T-helper 17 cell (primary cell): ENCODE data around the gene PTGES3L. TPM values are rescaled to one million over a fixed set of nuclear protein-coding genes. Genes with fewer than 3 reads are reported as not detected.

ENCODE experiments used
- ATAC-seq: fragments of 150-1000 bp; cut with Tn5 transposase; 2 replicates; pipeline ENCODE4 v1.10.0; 2021; ENCODE audit warnings: mild to moderate bottlenecking, moderate library complexity
- DNase-seq, 3 donors: peaks; one replicate each; pipeline versions ENCODE4 v3.0.0 to v3.0.0-alpha.2; 2020 to 2021
- H3K9me3 ChIP-seq: one replicate; pipeline ENCODE4 v1.7.0; 2013; ENCODE audit warnings: low read length, mild to moderate bottlenecking; ENCODE audit not compliant: control insufficient read depth, poor library complexity, severe bottlenecking
- H3K27ac Mint-ChIP-seq: one replicate; pipeline ENCODE4 v1.8.0; 2022; ENCODE audit warnings: mild to moderate bottlenecking, moderate library complexity, mixed read lengths
- H3K27me3 Mint-ChIP-seq: one replicate; pipeline ENCODE4 v1.8.0; 2022; ENCODE audit warnings: mixed read lengths
- H3K36me3 Mint-ChIP-seq: one replicate; pipeline ENCODE4 v1.8.0; 2022; ENCODE audit warnings: low read depth, mixed read lengths
- H3K4me1 Mint-ChIP-seq: one replicate; pipeline ENCODE4 v1.8.0; 2022; ENCODE audit warnings: mild to moderate bottlenecking, mixed read lengths
- H3K4me3 Mint-ChIP-seq: one replicate; pipeline ENCODE4 v1.8.0; 2022; ENCODE audit warnings: mild to moderate bottlenecking, moderate library complexity, mixed read lengths
- total RNA-seq, 4 donors: library from RNA in 2 of 4; stranded (reverse) in 2 of 4; gene quantifications; one replicate each; pipeline ENCODE4 v1.2.3 and lab custom pipeline; 2022 to 2026

PTGES3L gene
- total RNA-seq (1 to 10 TPM in 1 of 2 donors, not detected in 1; 2.3 TPM), total RNA-seq (lab: John Stamatoyannopoulos, UW) (0 reads per million in 2 donors)

GRCh38 chr17:42979511-42980273 is at the start of gene PTGES3L:
TSS of gene PTGES3L (minus strand) at chr17:42980080. CDS start at chr17:42980053, 27 bp downstream.
- no peaks in the 10 kb centered on the region for H3K9me3 ChIP-seq
- DNase-seq, result peak in 1 of 3 donors; percentile 10
- H3K36me3 Mint-ChIP-seq, result no peaks in the 10 kb centered on the region
- peak within 1 kb of the TSS; percentile 93 for H3K27ac Mint-ChIP-seq
- peaks cover 23% of the 10 kb centered on the region for H3K4me1 Mint-ChIP-seq
- no peaks in the 10 kb centered on the region for H3K27me3 Mint-ChIP-seq
- H3K4me3 Mint-ChIP-seq, result peak within 1 kb of the TSS; percentile 99
- peak; percentile 34 for ATAC-seq

GRCh38 chr17:43028221-43028861 is 48.5 kb upstream of the PTGES3L start:
- DNase-seq (no peak), ATAC-seq (no peak)
- peaks cover 12% of the 10 kb centered on the region for H3K4me1 Mint-ChIP-seq
- no peaks in the 10 kb centered on the region for H3K9me3 ChIP-seq
- peak overlapping the region; percentile 57 for H3K4me3 Mint-ChIP-seq
- no peaks in the 10 kb centered on the region for H3K36me3 Mint-ChIP-seq
- peak overlapping the region; percentile 51 for H3K27ac Mint-ChIP-seq
- H3K27me3 Mint-ChIP-seq, result no peaks in the 10 kb centered on the region

- Mint-ChIP-seq H3K36me3 (no peaks in the 10 kb centered on the region), H3K27ac (peak overlapping the region; percentile 51), H3K4me3 (peak overlapping the region; percentile 57), H3K4me1 (peaks cover 12% of the 10 kb centered on the region), H3K27me3 (no peaks in the 10 kb centered on the region)
- DNase-seq (no peak), ATAC-seq (no peak)
- H3K9me3 ChIP-seq, result no peaks in the 10 kb centered on the region
Measured at GRCh38 chr17:43027091-43028032, 47.5 kb upstream of the PTGES3L start.

- DNase-seq, result no peak
- H3K4me3 Mint-ChIP-seq, result peak overlapping the region; percentile 25
- no peaks in the 10 kb centered on the region for H3K27me3 Mint-ChIP-seq
- no peak for ATAC-seq
- peaks cover 12% of the 10 kb centered on the region for H3K4me1 Mint-ChIP-seq
- peak overlapping the region; percentile 95 for H3K27ac Mint-ChIP-seq
- H3K36me3 Mint-ChIP-seq, result no peaks in the 10 kb centered on the region
- H3K9me3 ChIP-seq, result no peaks in the 10 kb centered on the region
Measured at GRCh38 chr17:43026595-43026994, 46.7 kb upstream of the PTGES3L start.

GRCh38 chr17:43025766-43026537 is 46.1 kb upstream of the PTGES3L start:
- peak overlapping the region; percentile 92 for H3K4me3 Mint-ChIP-seq
- H3K27me3 Mint-ChIP-seq, result no peaks in the 10 kb centered on the region
- peak overlapping the region; percentile 95 for H3K27ac Mint-ChIP-seq

GRCh38 chr17:43025290-43025657 is 45.4 kb upstream of the PTGES3L start:
- H3K4me3 Mint-ChIP-seq, result peak overlapping the region; percentile 92
- H3K27ac Mint-ChIP-seq, result peak overlapping the region; percentile 95
- H3K27me3 Mint-ChIP-seq, result no peaks in the 10 kb centered on the region
- H3K36me3 Mint-ChIP-seq, result no peaks in the 10 kb centered on the region
- DNase-seq (no peak), ATAC-seq (no peak)
- H3K9me3 ChIP-seq, result no peaks in the 10 kb centered on the region
- H3K4me1 Mint-ChIP-seq, result peaks cover 21% of the 10 kb centered on the region

More at GRCh38 chr17:43025766-43026537, 46.1 kb upstream of the PTGES3L start:
- Mint-ChIP-seq H3K36me3 (no peaks in the 10 kb centered on the region), H3K4me1 (peaks cover 16% of the 10 kb centered on the region)
- no peak for DNase-seq
- H3K9me3 ChIP-seq, result no peaks in the 10 kb centered on the region
- ATAC-seq, result no peak

GRCh38 chr17:43024407-43025289 is 44.8 kb upstream of the PTGES3L start, which contains the start of gene RND2:
TSS of gene RND2 (plus strand) at chr17:43025231. CDS start at chr17:43025348, 117 bp downstream.
- Mint-ChIP-seq H3K4me3 (peak within 1 kb of the TSS; percentile 92), H3K4me1 (peaks cover 27% of the 10 kb centered on the region), H3K36me3 (no peaks in the 10 kb centered on the region), H3K27ac (peak within 1 kb of the TSS; percentile 95), H3K27me3 (no peaks in the 10 kb centered on the region)
- no peaks in the 10 kb centered on the region for H3K9me3 ChIP-seq
- DNase-seq (peak; percentile 63 to 75 (median 71)), ATAC-seq (peak; percentile 72)

GRCh38 chr17:43021741-43022512 is 42.0 kb upstream of the PTGES3L start, which contains the start of gene VAT1:
TSS of gene VAT1 (minus strand) at chr17:43022385. CDS start at chr17:43022322, 63 bp downstream.
- H3K4me3 Mint-ChIP-seq, result peak within 1 kb of the TSS; percentile 94
- H3K27me3 Mint-ChIP-seq, result no peaks in the 10 kb centered on the region
- peaks cover 43% of the 10 kb centered on the region for H3K4me1 Mint-ChIP-seq
- no peaks in the 10 kb centered on the region for H3K9me3 ChIP-seq
- peak; percentile 53 for ATAC-seq
- peak within 1 kb of the TSS; percentile 89 for H3K27ac Mint-ChIP-seq
- peak; percentile 41 to 69 (median 65) for DNase-seq
- no peaks in the 10 kb centered on the region for H3K36me3 Mint-ChIP-seq

GRCh38 chr17:43020789-43021740 is 41.2 kb upstream of the PTGES3L start:
- Mint-ChIP-seq H3K4me1 (peaks cover 42% of the 10 kb centered on the region), H3K27me3 (no peaks in the 10 kb centered on the region), H3K4me3 (peak overlapping the region; percentile 94), H3K36me3 (no peaks in the 10 kb centered on the region), H3K27ac (peak overlapping the region; percentile 89)
- DNase-seq (peak in 2 of 3 donors; percentile 20 to 30), ATAC-seq (no peak)
- no peaks in the 10 kb centered on the region for H3K9me3 ChIP-seq

- Mint-ChIP-seq H3K4me3 (peak overlapping the region; percentile 94), H3K27ac (peak overlapping the region; percentile 89), H3K4me1 (peaks cover 40% of the 10 kb centered on the region), H3K36me3 (no peaks in the 10 kb centered on the region), H3K27me3 (no peaks in the 10 kb centered on the region)
- no peak for DNase-seq
- no peaks in the 10 kb centered on the region for H3K9me3 ChIP-seq
- ATAC-seq, result no peak
Measured at GRCh38 chr17:43020030-43020621, 40.2 kb upstream of the PTGES3L start.
